Glomerular visceral epithelial cell (primary cell): Measurements from ENCODE around the gene PSMA5.
"Not testable (repeated sequence)": the region's sequence is repeated elsewhere in the genome, so short reads cannot be mapped to it uniquely, and the experiment has no call there.

Experiments
- DNase-seq: peaks from one replicate; pipeline ENCODE4 v3.0.0-alpha.2; 2016; ENCODE audit errors: extremely low spot score

The PSMA5 gene

DNA sequence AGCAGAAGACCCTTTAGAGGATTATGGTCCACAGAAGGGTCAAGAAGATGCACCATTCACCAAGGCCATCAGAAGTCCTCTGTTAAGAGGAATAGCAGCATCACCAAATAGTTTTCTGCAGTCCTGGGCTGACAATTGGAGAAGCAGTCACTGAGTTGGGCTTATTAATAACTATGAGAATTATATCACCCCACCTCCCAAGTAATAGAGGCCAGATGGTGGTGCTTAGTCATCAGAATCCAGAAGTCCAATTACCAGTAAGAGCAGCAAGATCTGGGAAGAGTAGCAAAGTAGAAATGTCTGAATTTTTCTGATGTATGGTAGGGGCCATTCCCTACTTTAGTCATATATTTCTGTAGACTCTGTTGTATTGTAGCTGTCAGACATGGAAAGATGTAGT lies 6.1 kb upstream of the PSMA5 start:
- no peak for DNase-seq

- DNase-seq, result no peak
Measured at GRCh38 chr1:109427171-109427467, 871 bp upstream of the PSMA5 start.

GRCh38 chr1:109425391-109426280 lies 612 bp downstream of the PSMA5 start:
- DNase-seq, result peak; percentile 70

DNA sequence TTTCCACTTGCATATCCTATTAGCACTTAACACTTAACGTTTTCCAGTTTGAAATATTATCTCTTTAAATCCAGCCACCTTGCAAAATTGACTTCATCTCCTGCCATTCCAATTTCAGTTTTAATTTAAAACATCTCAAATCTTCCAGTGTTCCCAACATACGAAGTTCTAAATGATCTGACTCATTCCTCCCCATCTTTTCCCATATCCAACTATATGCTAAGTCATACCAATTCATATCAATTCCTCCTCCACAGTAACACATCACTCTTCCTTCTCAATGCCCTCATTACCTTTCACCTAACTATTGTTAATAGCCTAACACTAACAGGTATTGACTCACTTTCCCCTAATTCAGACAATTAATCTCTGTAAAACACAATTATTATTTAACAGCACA lies 2.8 kb downstream of the PSMA5 start:
- DNase-seq, result no peak

- DNase-seq, result no peak
Measured at GRCh38 chr1:109412551-109412950, 13.7 kb downstream of the PSMA5 start.

DNA sequence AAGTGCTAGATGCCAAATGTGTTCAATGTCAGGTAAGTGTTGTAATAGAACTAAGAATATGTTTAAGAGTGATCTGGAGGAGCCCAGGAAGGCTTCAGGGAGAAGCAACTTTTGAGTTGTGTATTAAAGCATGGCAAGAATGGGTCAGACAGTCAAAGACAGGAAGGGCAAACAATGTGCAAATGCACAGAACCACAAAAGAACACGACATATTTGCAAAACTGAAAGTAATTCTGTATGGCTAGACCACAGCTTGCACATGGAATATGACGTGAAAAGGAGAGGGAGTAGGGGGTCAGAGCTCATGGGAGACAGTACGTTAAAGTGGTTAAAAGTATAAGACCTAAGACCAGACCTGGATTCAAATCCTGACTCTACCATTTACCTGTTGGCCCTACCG lies 21.4 kb downstream of the PSMA5 start:
- no peak for DNase-seq

- no peak for DNase-seq
Measured at GRCh38 chr1:109402025-109402424, 24.2 kb downstream of the PSMA5 start.

DNA sequence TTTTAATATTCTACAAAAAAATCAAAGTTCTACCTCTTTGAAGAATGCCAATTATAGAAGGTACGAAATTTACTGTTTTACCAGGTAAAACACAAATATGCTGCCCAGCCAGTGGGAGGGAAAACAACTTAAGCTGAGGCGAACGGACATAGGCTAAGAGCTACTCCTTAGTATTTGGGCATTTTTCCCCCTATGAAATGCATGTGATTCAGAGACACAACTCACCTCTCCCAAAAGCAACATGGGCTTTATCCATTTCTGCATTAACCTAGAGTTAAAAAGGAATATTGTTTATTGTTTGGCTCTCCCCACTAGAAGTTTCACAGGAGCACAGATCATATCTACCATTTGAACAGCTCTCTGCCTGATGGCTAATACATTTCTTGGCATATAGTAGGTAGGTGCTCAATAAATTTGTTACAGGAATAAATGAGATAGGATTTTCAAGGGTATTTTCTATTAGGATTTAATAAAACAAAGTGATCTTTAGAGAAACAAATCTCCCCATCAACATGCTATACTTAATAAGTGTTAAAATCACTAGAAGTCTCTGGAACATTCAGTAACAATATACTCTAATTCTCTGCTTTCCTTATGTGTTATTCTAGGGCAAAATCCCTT lies 26.1 kb downstream of the PSMA5 start:
- DNase-seq, result no peak

- peak; percentile 72 for DNase-seq
Measured at GRCh38 chr1:109399326-109399957, 26.8 kb downstream of the PSMA5 start.

- no peak for DNase-seq
Measured at GRCh38 chr1:109398343-109399225, 27.7 kb downstream of the PSMA5 start.

GRCh38 chr1:109397581-109398342 lies 28.5 kb downstream of the PSMA5 start, which contains the start of gene SORT1:
Gene SORT1 (minus strand): TSS chr1:109397918. CDS start chr1:109397892, 26 bp downstream.
- DNase-seq, result peak; percentile 93

DNA sequence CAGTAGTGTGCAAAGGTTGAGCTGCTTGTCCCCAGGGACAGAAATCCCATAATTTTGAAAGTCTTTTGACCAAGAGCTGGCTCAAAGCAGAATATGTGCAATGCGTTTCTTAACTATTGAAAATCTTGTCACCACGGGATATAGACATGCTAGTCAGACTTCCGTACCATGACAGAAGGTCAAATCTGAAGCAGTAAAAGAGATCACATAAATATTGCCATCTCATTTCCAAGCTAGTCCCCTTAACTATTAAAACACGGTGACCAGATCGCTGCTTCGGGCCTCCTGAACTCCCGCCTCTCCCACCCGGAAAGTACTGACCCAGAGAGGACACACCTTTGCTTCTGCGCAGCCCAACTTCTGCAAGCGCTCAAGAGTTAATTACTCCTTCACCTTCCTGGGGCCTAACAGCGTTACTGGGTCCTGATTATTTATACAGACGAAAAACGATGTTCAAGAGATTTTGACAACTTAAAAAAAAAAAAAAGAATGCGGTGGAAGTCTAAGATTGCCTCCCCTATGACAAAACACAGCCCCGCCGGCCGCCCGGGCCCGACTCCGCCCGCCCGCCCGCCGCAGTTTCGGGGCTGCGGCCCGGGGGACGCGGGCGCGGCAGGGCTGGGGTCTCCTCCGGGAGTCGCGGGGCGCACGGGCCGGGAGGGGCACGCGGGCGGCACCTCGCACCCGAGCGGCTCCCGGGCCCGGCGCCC lies 29.2 kb downstream of the PSMA5 start:
- DNase-seq, result peak; percentile 22

- DNase-seq, result no peak
Measured at GRCh38 chr1:109396513-109396839, 29.8 kb downstream of the PSMA5 start.

GRCh38 chr1:109395602-109396512 lies 30.4 kb downstream of the PSMA5 start:
- DNase-seq, result peak; percentile 65

- not testable (repeated sequence) for DNase-seq
Measured at GRCh38 chr1:109395282-109395599, 31.0 kb downstream of the PSMA5 start.

DNA sequence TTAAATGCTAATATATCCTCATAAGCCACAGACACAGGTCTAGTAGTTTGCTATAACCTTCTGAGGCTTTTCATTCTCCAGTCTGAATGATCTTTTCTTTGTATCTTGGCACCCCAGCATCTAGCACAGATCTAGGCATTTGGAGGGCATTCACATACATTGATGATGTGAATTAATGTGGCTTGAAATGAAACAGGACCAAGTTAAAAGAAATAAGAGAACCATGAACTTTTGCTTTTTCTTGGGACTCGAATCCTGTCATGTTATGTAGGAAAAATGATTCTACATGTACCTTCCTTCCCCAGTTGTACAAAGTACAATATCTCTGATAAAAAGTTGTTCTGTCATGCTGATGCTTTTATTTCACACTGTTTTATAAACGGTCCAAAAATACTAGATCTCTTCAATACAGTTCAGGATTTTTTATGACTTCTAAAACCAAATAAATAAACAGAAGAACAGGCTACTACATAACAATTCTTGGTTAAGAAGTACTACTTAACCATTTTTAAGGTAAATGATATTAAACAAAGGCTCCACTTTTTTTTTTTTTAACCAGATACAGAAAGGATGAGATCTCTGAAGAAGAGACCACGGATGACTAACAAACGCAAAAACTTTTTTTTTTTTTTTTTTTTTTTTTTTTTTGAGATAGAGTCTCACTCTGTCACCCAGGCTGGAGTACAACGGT lies 31.5 kb downstream of the PSMA5 start:
- no peak for DNase-seq

DNA sequence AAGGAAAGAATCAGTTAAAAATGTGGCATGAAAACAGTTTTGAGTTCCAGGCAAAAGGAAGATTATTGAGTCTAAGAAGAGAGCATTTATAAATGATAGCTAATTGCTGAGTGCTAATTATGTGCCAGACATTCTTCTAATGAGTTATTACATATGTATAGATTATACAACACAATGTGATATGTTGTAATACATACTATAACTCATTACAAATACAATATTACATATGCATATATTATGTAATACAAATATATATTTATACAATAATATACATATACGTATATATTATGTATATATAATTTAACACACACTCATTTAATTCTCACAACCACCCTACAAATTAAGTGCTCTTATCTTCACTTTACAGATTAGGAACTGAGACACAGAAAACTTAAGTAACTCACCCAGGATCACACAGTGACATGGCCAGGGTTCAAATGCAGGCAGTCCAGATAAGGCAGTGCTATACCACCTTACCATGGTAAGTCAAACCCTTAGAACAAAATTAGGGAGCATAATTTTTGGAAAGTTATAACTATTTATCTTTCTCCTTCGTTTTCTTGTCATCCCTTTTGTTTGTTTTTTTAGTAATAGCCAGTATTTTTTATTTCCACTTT lies 32.5 kb downstream of the PSMA5 start:
- no peak for DNase-seq

GRCh38 chr1:109392788-109393616 lies 33.2 kb downstream of the PSMA5 start:
- peak; percentile 40 for DNase-seq
